ENCODE results near the gene TMEM143.

TMEM143 gene

DNA sequence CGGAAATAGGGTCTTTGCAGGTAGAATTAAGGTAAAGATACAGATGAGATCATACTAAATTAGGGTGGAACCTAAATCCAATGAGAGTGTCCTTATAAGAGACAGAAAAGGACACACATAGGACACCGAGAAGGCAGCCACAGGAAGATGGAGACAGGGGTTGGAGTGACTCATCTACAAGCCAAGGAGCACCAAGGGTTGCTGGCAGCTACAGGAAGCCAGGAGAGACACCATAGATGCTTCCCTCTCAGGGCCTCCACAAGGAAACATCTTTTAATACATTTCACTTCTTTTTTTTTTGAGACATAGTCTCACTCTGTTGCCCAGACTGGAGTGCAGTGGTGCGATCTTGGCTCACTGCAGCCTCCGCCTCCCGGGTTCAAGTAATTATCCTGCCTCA, 10.1 kb downstream of the TMEM143 start:
- FAIRE-seq: no peak

DNA sequence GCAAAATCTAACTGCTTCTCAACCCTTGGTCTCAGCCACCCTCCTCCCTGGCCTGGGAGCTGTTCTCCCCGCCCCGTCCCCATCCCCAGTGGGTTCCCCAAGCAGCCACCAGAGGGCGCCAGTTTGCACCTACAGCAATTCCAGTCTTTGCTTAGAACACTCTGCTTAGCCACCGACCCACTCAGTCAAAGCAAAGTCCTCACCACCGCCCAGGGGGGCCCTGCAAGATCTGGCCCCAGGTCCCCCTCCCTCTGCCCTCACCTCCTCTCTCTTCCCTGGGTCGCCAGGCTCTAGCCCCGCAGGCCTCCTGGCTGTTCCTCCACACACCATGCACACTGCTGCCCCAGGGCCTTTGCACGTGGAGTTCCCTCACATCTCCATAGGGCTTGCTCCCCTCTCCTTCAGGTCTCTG, 12.4 kb downstream of the TMEM143 start:
- FAIRE-seq: no peak

DNA sequence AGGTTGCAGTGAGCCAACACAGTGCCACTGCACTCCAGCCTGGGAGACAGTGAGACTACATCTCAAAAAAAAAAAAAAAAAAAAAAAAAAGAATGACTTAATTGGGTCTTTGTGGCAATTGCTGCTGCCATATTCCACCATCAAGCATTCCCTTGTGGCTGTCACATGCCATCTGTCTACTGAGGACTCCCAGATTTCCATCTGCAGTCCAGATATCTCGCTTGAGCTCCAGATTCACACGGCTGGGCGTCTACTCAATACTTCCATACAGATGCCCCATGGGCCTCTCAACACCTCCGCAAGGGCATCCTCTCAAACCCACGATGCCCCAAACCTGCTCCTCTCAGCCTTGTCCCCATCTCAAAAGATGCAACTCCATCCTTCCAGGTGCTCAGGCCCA, 12.9 kb downstream of the TMEM143 start:
- no peak for FAIRE-seq

- FAIRE-seq: no peak
Observed at GRCh38 chr19:48348737-48349136, 15.0 kb downstream of the TMEM143 start.

DNA sequence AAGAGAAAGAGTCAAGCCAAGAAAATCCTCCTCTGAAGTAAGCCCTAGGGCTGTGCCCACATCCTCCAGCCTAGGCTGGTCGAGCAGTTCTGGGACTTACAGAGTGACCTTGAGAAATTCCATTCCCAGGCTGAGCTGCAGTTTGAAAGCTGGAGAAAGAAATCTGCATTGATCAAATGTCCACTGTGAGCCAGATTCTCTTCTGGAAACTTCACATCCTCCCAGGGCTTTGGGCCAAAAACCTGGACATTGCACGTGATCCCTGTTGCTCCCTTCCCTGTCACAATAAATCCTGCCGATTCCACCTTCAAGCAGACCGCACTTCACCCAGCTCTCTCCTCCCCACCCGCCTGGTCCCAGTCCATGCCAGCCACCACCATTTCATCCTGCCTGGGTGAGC, 15.7 kb downstream of the TMEM143 start:
- no peak for FAIRE-seq

DNA sequence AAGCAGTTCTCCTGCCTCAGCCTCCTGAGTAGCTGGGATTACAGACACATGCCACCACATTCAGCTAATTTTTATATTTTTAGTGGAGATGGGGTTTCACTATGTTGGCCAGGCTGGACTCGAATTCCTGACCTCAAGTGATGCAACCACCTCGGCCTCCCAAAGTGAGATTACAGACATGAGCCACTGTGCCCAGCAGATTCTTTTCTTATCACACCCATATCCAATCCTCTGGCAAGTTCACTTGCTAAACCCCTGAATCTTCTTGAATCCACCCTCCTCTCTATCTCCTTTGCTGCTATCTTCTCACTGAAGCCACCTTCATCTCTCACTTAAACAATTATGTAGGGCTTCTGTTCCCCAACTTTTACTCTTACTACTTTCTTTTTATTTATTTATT, 17.5 kb downstream of the TMEM143 start:
- FAIRE-seq: no peak

- no peak for FAIRE-seq
Observed at GRCh38 chr19:48344892-48345291, 18.8 kb downstream of the TMEM143 start.

DNA sequence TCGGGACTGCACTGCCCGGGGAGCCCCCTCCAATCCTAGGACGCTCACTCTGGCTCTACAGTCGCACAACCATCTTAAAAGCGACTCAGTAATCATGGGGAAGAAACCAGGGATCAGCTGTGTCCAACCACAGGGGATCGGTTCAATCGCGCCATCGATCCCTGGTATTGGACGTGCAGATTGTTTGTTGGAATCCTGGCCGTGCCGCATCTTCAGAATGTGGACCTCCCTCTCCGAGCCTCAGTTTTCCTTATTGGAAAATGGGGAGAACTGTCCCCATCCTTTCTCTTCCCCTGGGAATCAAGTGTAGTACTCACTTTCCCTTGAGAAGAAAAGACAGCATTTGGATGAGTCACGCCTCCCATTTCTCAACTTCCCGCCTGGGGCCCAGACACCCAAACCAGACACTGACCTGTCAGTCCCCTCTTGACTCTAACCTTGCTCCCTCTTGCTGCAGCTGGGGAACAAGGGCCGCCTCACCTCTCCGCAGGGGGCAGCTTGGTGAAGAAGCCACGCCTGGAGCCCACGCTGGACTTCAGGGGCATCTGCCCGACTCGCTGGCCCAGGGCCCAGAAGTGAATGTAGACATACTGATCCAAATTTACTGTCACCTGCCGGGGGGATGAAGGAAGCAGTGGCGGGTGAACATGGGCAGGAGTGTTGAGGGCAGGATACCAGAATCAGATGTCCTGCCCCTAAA, 20.7 kb downstream of the TMEM143 start:
- FAIRE-seq: no peak

DNA sequence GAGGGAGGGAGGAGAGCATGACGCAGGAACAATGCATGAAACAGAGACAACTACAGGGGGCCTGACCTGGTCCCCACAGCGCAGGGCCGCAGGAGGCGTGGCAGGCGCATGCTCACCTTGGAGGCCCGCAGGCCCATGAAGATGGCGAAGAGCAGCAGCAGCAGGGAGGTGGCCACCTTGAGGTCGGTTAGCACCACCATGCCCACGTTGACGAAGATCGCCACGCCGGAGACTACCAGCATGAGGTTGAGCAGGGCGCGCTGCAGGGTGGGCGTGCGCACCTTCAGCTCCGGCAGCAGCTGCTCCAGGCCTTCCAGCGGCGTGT, 21.4 kb downstream of the TMEM143 start:
- no peak for FAIRE-seq

- no peak for FAIRE-seq
Observed at GRCh38 chr19:48341515-48342413, 22.0 kb downstream of the TMEM143 start.

DNA sequence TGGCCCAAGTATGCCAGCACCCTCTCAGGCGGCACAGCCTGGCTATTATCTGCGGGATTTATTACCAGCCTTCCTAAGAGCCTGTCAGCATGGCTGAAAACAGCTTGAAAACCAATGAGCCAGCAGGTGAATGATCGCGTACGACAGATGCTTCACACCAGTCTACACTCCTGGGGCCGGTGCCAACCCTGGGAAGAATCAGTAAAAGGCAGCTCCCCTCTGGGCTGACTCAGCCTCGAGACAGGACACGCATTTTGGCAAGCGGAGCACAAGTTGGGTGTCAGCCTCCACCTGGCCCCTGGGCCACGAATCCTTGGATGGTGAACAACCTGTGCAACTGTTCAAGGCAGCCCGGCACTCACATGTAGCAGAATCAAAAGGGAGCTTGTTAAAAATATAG, 22.7 kb downstream of the TMEM143 start:
- no peak for FAIRE-seq

- no peak for FAIRE-seq
Observed at GRCh38 chr19:48338802-48339503, 24.8 kb downstream of the TMEM143 start.

DNA sequence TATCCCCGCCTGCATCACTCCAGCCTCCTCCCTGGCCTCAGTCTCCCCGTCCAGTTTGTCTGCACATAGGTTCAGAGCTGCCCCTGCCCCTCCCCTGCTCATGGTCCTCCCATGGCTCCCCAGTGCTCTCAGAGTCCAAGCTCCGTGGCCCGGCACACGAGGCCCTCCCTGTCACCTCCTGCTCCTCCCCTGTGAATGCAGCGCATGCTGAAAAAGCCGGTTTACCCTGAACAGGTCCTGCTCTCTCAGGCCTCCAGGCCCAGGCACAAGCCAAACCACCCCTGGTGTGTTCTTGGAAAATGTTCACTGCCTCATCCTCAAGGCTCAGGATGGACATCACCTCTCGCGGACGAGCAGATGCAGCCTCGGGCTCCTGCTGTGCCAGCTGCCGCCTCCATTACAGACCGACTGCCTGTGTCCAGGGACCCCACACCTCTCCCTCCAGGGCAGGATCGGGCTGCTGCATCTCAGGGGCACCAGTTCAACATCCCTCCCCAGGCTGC, 25.4 kb downstream of the TMEM143 start:
- FAIRE-seq: no peak

DNA sequence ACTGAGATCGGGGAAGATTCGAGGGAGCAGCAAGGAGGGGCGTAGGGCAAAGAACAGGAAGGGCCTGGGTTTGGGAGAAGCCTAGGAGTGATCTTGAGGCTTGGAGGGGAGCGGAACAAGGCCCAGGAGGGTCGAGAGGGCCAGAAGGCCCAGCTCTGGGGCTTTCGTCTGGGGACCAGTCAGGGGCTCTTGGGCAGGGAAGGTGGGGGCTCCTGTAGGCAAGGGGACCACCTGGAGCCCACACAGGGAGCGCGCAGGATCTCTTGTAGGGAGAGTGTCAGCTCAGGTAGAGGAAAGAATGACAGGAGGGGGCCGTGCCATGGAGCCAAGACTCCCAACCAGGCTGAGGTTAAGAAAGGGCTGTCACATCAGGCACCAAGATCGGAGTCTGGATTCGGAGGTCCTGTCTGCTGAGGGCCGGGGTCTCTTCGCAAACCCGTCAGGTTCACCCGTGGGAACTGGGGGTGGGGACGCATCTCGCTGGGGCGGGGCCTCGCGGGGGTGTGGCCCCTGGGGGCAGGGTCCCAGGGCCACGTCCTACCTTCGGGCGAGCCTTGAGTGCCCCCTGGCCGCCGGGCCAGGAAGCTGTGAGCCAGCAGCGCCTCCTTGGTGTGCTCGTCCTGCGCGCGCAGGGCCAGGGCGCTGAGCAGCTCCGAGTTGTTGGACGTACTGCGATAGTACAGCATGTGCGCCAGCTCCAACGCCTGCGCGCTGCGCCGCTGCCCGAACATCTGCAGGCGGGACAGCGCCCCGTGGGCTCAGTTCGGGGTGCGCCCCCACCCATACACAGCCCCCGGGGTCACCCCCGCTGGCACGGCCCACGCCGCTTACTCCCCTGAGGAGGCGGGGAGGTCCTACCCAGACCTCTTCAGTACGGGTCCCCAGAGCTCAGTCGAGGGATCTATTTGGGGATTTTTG, 30.0 kb downstream of the TMEM143 start:
- FAIRE-seq: no peak

GRCh38 chr19:48332662-48333466, 30.9 kb downstream of the TMEM143 start:
- peak; percentile 81 for FAIRE-seq

DNA sequence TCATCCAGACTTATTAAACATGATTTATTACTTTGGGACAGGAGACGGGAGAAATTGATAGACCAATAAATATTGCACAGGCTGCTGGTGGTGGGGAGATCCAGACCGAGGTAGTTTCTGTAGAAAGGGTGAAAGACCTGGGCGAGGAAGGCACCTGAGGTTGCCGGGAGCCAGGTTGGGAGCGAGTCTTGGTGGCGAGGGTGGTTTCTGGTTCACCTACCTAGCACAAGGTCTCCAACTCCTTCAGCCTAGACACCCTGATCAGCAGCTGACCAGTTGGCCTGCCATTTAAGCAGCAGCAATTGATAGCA, 31.4 kb downstream of the TMEM143 start:
- FAIRE-seq: no peak

DNA sequence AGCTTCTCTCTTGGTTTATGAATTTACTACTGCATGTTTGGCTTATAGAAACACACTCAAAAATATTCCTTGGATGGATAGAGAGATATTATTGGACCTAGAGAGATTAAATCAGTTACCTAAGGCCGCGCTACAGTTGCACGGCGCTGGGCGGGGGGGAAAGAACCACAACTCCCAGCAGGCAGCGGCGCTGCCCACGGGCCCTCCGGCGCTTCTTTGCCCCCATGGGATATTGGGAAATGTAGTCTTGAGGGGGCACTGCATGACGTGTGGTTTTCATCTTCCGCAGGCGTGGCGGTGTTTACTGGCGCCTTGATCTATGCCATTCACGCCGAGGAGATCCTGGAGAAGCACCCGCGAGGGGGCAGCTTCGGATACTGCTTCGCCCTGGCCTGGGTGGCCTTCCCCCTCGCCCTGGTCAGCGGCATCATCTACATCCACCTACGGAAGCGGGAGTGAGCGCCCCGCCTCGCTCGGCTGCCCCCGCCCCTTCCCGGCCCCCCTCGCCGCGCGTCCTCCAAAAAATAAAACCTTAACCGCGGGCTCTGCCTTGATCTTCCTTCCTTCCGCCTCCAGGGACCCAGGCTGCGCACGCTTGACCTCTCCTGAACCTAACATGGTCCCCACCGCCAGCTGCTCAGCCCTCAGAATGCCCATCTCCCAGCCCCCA, 33.6 kb downstream of the TMEM143 start:
- no peak for FAIRE-seq

DNA sequence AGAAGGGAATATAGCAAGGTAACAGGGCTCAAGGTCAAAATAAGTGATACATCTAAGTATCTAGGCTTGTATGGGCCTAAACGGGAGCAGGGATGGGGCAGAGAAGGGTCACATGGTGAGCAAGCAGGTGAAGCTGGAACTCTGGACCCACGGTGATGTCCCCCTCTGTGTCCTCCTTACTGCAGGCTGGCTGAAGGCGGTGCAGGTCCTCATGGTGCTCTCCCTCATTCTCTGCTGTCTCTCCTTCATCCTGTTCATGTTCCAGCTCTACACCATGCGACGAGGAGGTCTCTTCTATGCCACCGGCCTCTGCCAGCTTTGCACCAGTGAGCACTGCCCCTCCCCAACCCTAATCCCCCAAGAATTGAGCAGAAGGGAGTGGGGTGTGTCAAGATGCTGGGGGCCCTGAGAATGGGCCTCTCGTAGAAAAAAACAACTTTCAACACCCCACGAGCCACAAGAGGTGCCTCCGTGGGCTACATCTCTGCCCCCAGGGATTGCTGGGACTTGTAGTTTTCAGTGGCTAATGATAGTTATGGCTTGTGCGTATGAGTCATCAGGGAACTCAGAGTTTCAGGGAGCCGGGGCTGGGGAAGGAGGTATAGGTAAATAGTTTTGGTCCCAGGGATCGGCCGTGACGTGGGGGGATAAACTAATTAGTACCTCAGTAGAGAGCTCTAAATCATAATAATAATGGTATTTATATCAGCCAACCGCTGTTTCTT, 34.4 kb downstream of the TMEM143 start:
- no peak for FAIRE-seq

GRCh38 chr19:48325265-48325910, 38.4 kb downstream of the TMEM143 start, which contains the start of gene EMP3:
Gene EMP3 (plus strand): TSS chr19:48325552. CDS start chr19:48326845, 1,293 bp downstream.
- peak; percentile 59 for FAIRE-seq

All from TTC549 (cell line).